Peyer's patch (tissue), 4 donors: ENCODE data around the gene TACC2.

Experiments used
- CTCF ChIP-seq, 6 experiments: fragments of 450-650 bp in 4 of 6; fragments of 200-600 bp in 2 of 6; sonication (generic) in 1 of 6; IDR thresholded peaks; one replicate each; pipeline ENCODE4 v1.5.1; 2017 to 2019; ENCODE audit warnings: antibody characterized with exemption in 6 of 6, mild to moderate bottlenecking in 3 of 6, moderate library complexity in 1 of 6
- POLR2A ChIP-seq, 2 donors: fragments of 450-650 bp; IDR thresholded peaks; one replicate each; pipeline ENCODE4 v1.5.1; 2017; ENCODE audit warnings: antibody characterized with exemption in 2 of 2, mild to moderate bottlenecking in 2 of 2, moderate library complexity in 2 of 2

- TF ChIP-seq CTCF (IDR thresholded peaks at IDR 0.05) (no peak), POLR2A (IDR thresholded peaks at IDR 0.05) (no peak)
These were observed 251.4 kb downstream of the TACC2 start for GRCh38 chr10:122240401-122240800.
